SK-N-SH (cell line): ENCODE measurements around the gene ZNF384.

ENCODE experiments used
- CHD2 ChIP-seq: fragments of 150-350 bp; IDR thresholded peaks from 2 replicates; pipeline ENCODE4 v1.6.1; 2018; ENCODE audit warnings: low read length; ENCODE audit not compliant: partially characterized antibody
- EZH2phosphoT487 ChIP-seq: fragments of 200-600 bp; sonication (generic); IDR thresholded peaks from 2 replicates; pipeline ENCODE4 v1.6.1; 2017; ENCODE audit warnings: low read depth, mixed run types, mild to moderate bottlenecking, antibody characterized with exemption, moderate library complexity, borderline replicate concordance
- FOSL2 ChIP-seq: IDR thresholded peaks from 2 replicates; pipeline ENCODE4 v1.4.0; 2012; ENCODE audit warnings: low read depth, mild to moderate bottlenecking, moderate library complexity, borderline replicate concordance
- FOXM1 ChIP-seq: IDR thresholded peaks from 2 replicates; pipeline ENCODE4 v1.4.0; 2012; ENCODE audit warnings: low read depth, mild to moderate bottlenecking
- RAD21 ChIP-seq: IDR thresholded peaks from 2 replicates; pipeline ENCODE4 v1.6.1; 2012; ENCODE audit warnings: mild to moderate bottlenecking, low read length
- RCOR1 ChIP-seq: fragments of 150-350 bp; IDR thresholded peaks from 2 replicates; pipeline ENCODE4 v1.6.1; 2017; ENCODE audit warnings: antibody characterized with exemption, low read length
- RFX5 ChIP-seq: IDR thresholded peaks from 2 replicates; pipeline ENCODE4 v1.6.1; 2012; ENCODE audit warnings: mild to moderate bottlenecking, improper control_type of control experiment, low read length
- RXRA ChIP-seq: IDR thresholded peaks from 2 replicates; pipeline ENCODE4 v1.4.0; 2012; ENCODE audit warnings: low read depth, mild to moderate bottlenecking, borderline replicate concordance
- SIN3A ChIP-seq: IDR thresholded peaks from 2 replicates; pipeline ENCODE4 v1.6.1; 2012; ENCODE audit warnings: low read depth, mild to moderate bottlenecking, low read length, moderate library complexity, borderline replicate concordance
- TAF1 ChIP-seq: IDR thresholded peaks from 2 replicates; pipeline ENCODE4 v1.6.1; 2012; ENCODE audit warnings: low read depth, mild to moderate bottlenecking, low read length, moderate library complexity, borderline replicate concordance
- TF ChIP-seq, protein P1 (sequence below): fragments of 200-600 bp; sonication (generic); IDR thresholded peaks from 2 replicates; pipeline ENCODE4 v1.6.1; 2017; ENCODE audit warnings: antibody characterized with exemption, mild to moderate bottlenecking, moderate library complexity
- TF ChIP-seq, protein P2 (sequence below): IDR thresholded peaks from 2 replicates; pipeline ENCODE4 v1.6.1; 2012; ENCODE audit warnings: mild to moderate bottlenecking, low read depth, low read length, moderate library complexity
- TF ChIP-seq, protein P3 (sequence below): IDR thresholded peaks from 2 replicates; pipeline ENCODE4; 2012

DNA sequence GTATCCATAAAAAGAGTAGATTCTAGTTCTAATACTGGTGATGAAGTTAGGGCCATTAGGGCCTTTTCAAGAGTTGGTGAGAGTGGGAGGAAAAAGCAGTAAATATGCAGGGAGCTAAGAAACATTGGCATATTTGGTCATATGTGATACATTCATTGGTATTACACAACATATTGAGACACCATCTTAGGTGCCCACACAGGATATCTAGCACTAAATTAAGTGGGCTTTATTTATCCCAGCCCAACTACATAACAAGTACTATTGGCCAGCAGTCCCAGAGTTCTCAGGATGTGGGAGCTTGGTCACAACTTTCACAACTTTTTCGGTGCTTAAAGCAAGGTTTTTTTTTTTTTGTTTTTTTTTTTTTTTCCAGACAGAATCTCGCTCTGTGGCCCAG, 24.3 kb downstream of the ZNF384 start:
- TF ChIP-seq, protein P1, sequence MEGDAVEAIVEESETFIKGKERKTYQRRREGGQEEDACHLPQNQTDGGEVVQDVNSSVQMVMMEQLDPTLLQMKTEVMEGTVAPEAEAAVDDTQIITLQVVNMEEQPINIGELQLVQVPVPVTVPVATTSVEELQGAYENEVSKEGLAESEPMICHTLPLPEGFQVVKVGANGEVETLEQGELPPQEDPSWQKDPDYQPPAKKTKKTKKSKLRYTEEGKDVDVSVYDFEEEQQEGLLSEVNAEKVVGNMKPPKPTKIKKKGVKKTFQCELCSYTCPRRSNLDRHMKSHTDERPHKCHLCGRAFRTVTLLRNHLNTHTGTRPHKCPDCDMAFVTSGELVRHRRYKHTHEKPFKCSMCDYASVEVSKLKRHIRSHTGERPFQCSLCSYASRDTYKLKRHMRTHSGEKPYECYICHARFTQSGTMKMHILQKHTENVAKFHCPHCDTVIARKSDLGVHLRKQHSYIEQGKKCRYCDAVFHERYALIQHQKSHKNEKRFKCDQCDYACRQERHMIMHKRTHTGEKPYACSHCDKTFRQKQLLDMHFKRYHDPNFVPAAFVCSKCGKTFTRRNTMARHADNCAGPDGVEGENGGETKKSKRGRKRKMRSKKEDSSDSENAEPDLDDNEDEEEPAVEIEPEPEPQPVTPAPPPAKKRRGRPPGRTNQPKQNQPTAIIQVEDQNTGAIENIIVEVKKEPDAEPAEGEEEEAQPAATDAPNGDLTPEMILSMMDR, result no peak
- TF ChIP-seq RAD21 (no peak), RFX5 (no peak), FOXM1 (no peak), RXRA (no peak), SIN3A (no peak), FOSL2 (no peak), CHD2 (no peak), TAF1 (no peak), EZH2phosphoT487 (no peak), RCOR1 (no peak)
- TF ChIP-seq, protein P2, sequence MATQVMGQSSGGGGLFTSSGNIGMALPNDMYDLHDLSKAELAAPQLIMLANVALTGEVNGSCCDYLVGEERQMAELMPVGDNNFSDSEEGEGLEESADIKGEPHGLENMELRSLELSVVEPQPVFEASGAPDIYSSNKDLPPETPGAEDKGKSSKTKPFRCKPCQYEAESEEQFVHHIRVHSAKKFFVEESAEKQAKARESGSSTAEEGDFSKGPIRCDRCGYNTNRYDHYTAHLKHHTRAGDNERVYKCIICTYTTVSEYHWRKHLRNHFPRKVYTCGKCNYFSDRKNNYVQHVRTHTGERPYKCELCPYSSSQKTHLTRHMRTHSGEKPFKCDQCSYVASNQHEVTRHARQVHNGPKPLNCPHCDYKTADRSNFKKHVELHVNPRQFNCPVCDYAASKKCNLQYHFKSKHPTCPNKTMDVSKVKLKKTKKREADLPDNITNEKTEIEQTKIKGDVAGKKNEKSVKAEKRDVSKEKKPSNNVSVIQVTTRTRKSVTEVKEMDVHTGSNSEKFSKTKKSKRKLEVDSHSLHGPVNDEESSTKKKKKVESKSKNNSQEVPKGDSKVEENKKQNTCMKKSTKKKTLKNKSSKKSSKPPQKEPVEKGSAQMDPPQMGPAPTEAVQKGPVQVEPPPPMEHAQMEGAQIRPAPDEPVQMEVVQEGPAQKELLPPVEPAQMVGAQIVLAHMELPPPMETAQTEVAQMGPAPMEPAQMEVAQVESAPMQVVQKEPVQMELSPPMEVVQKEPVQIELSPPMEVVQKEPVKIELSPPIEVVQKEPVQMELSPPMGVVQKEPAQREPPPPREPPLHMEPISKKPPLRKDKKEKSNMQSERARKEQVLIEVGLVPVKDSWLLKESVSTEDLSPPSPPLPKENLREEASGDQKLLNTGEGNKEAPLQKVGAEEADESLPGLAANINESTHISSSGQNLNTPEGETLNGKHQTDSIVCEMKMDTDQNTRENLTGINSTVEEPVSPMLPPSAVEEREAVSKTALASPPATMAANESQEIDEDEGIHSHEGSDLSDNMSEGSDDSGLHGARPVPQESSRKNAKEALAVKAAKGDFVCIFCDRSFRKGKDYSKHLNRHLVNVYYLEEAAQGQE, result no peak
- TF ChIP-seq, protein P3, sequence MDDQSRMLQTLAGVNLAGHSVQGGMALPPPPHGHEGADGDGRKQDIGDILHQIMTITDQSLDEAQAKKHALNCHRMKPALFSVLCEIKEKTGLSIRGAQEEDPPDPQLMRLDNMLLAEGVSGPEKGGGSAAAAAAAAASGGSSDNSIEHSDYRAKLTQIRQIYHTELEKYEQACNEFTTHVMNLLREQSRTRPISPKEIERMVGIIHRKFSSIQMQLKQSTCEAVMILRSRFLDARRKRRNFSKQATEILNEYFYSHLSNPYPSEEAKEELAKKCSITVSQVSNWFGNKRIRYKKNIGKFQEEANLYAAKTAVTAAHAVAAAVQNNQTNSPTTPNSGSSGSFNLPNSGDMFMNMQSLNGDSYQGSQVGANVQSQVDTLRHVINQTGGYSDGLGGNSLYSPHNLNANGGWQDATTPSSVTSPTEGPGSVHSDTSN, result no peak
